Fibroblast of lung (primary cell): ENCODE results near the gene IL1RAPL2. TPM values are rescaled to one million over a fixed set of nuclear protein-coding genes. Genes with fewer than 3 reads are reported as not detected.

Source experiments
- DNase-seq, 2 donors: peaks; one replicate each; pipeline versions ENCODE4 v3.0.0 to v3.0.0-alpha.2; 2010; ENCODE audit warnings: low read depth in 2 of 2
- H2AFZ ChIP-seq: 2 replicates; pipeline ENCODE4 v1.5.1; 2012; ENCODE audit warnings: low read length, control low read depth, inconsistent platforms
- H3K27ac ChIP-seq: 2 replicates; pipeline ENCODE4 v1.5.1; 2011; ENCODE audit warnings: low read length, control low read depth; ENCODE audit not compliant: insufficient read depth
- H3K27me3 ChIP-seq: 2 replicates; pipeline ENCODE4 v1.5.1; 2011; ENCODE audit warnings: mild to moderate bottlenecking, low read length; ENCODE audit not compliant: control insufficient read depth, insufficient read depth
- H3K36me3 ChIP-seq: 2 replicates; pipeline ENCODE4 v1.5.1; 2011; ENCODE audit warnings: low read length; ENCODE audit not compliant: control insufficient read depth, insufficient read depth
- H3K4me1 ChIP-seq: 2 replicates; pipeline ENCODE4 v1.5.1; 2011; ENCODE audit warnings: low read length; ENCODE audit not compliant: control insufficient read depth, insufficient read depth; ENCODE audit errors: extremely low read depth
- H3K4me2 ChIP-seq: 2 replicates; pipeline ENCODE4 v1.5.1; 2011; ENCODE audit warnings: low read length, control low read depth; ENCODE audit not compliant: insufficient read depth; ENCODE audit errors: extremely low read depth
- H3K4me3 ChIP-seq, 4 experiments: fragments of 200-600 bp in 1 of 4; sonication (generic) in 1 of 4; replicated peaks in 1 of 4; 2 replicates each; pipeline ENCODE4 v1.5.1; 2011 to 2016; ENCODE audit warnings: low read length in 4 of 4, low read depth in 3 of 4, mild to moderate bottlenecking in 3 of 4, control low read depth in 2 of 4, inconsistent platforms in 1 of 4, mixed read lengths in 1 of 4; ENCODE audit not compliant: insufficient read depth in 1 of 4; ENCODE audit errors: control extremely low read depth in 1 of 4
- H3K79me2 ChIP-seq: 2 replicates; pipeline ENCODE4 v1.5.1; 2012; ENCODE audit warnings: mild to moderate bottlenecking, low read length, inconsistent platforms; ENCODE audit not compliant: control insufficient read depth, insufficient read depth
- H3K9ac ChIP-seq: 2 replicates; pipeline ENCODE4 v1.5.1; 2011; ENCODE audit warnings: mild to moderate bottlenecking, low read length, control low read depth; ENCODE audit not compliant: insufficient read depth
- H3K9me3 ChIP-seq: 2 replicates; pipeline ENCODE4 v1.5.1; 2012; ENCODE audit warnings: low read depth, low read length; ENCODE audit not compliant: control insufficient read depth, insufficient read depth
- H4K20me1 ChIP-seq: 2 replicates; pipeline ENCODE4 v1.5.1; 2011; ENCODE audit warnings: low read length; ENCODE audit not compliant: control insufficient read depth, insufficient read depth; ENCODE audit errors: extremely low read depth
- EZH2 ChIP-seq: IDR thresholded peaks from 2 replicates; pipeline ENCODE4 v1.5.1; 2012; ENCODE audit warnings: low read length, control low read depth, mild to moderate bottlenecking; ENCODE audit errors: missing control alignments
- polyA plus RNA-seq, 2 donors: library from polyadenylated mRNA; depleted of rRNA in 1 of 2; stranded (reverse) in 1 of 2; unstranded in 1 of 2; fragments of >200 nt; gene quantifications; 2 replicates each; pipeline ENCODE4 v1.2.1, GENCODE V29; 2011 to 2012; ENCODE audit warnings: missing spikeins in 1 of 2
- total RNA-seq: library from RNA; depleted of rRNA; stranded (reverse); fragments of >200 nt; gene quantifications from 2 replicates; pipeline ENCODE4 v1.2.1, GENCODE V29; 2014
- TF ChIP-seq, protein P1 (sequence below), 2 donors: IDR thresholded peaks in 1 of 2; conservative IDR thresholded peaks in 1 of 2; 1 replicate in 1 of 2; 2 replicates in 1 of 2; pipeline ENCODE4 v1.5.1; 2011 to 2012; ENCODE audit warnings: low read length in 2 of 2, control low read depth in 1 of 2, inconsistent platforms in 1 of 2, low read depth in 1 of 2, mild to moderate bottlenecking in 1 of 2

Gene IL1RAPL2
- total and polyA plus RNA-seq, 2 donors (not counting 1 experiment from before 2014, with no cell fraction given): 0.22 TPM; not detected in 1

GRCh38 chrX:105052926-105053325 lies 486.9 kb downstream of the IL1RAPL2 start:
- H3K9ac ChIP-seq: no peak overlapping the region
- TF ChIP-seq, protein P1, sequence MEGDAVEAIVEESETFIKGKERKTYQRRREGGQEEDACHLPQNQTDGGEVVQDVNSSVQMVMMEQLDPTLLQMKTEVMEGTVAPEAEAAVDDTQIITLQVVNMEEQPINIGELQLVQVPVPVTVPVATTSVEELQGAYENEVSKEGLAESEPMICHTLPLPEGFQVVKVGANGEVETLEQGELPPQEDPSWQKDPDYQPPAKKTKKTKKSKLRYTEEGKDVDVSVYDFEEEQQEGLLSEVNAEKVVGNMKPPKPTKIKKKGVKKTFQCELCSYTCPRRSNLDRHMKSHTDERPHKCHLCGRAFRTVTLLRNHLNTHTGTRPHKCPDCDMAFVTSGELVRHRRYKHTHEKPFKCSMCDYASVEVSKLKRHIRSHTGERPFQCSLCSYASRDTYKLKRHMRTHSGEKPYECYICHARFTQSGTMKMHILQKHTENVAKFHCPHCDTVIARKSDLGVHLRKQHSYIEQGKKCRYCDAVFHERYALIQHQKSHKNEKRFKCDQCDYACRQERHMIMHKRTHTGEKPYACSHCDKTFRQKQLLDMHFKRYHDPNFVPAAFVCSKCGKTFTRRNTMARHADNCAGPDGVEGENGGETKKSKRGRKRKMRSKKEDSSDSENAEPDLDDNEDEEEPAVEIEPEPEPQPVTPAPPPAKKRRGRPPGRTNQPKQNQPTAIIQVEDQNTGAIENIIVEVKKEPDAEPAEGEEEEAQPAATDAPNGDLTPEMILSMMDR (conservative IDR thresholded peaks at IDR 0.05 in 1 of 2, IDR thresholded peaks at IDR 0.05 in 1 of 2; ENCODE audit: low read depth in 1 of 2, low read length in 2 of 2): no peak
- TF ChIP-seq EZH2: no peak

GRCh38 chrX:105063743-105064142 lies 497.7 kb downstream of the IL1RAPL2 start:
- TF ChIP-seq, protein P1 (conservative IDR thresholded peaks at IDR 0.05 in 1 of 2, IDR thresholded peaks at IDR 0.05 in 1 of 2; ENCODE audit: low read depth in 1 of 2, low read length in 2 of 2): no peak
- Histone ChIP-seq H3K79me2 (no peaks in the 10 kb centered on the region), H3K27me3 (no peaks in the 10 kb centered on the region), H3K4me2 (no peak overlapping the region), H4K20me1 (no peaks in the 10 kb centered on the region), H3K9me3 (no peaks in the 10 kb centered on the region), H3K4me1 (no peaks in the 10 kb centered on the region), H3K27ac (no peak overlapping the region), H3K4me3 (no peak overlapping the region), H3K9ac (no peak overlapping the region), H3K36me3 (no peaks in the 10 kb centered on the region), H2AFZ (no peak overlapping the region)
- no peak for DNase-seq

More at GRCh38 chrX:105052926-105053325, 486.9 kb downstream of the IL1RAPL2 start:
- no peak for DNase-seq
- Histone ChIP-seq H3K4me3 (no peak overlapping the region), H3K27ac (no peak overlapping the region), H3K4me2 (no peak overlapping the region), H2AFZ (no peak overlapping the region), H3K36me3 (no peaks in the 10 kb centered on the region), H3K27me3 (no peaks in the 10 kb centered on the region), H3K4me1 (no peaks in the 10 kb centered on the region), H4K20me1 (no peaks in the 10 kb centered on the region), H3K79me2 (no peaks in the 10 kb centered on the region), H3K9me3 (no peaks in the 10 kb centered on the region)

GRCh38 chrX:105098201-105098600 lies 532.2 kb downstream of the IL1RAPL2 start:
- DNase-seq: no peak
- no peak for TF ChIP-seq EZH2
- TF ChIP-seq, protein P1 (conservative IDR thresholded peaks at IDR 0.05 in 1 of 2, IDR thresholded peaks at IDR 0.05 in 1 of 2; ENCODE audit: low read depth in 1 of 2, low read length in 2 of 2): no peak
- Histone ChIP-seq H2AFZ (no peak overlapping the region), H3K4me2 (no peak overlapping the region), H3K36me3 (no peaks in the 10 kb centered on the region), H3K79me2 (no peaks in the 10 kb centered on the region), H3K27me3 (no peaks in the 10 kb centered on the region), H4K20me1 (no peaks in the 10 kb centered on the region), H3K4me3 (no peak overlapping the region), H3K27ac (no peak overlapping the region), H3K4me1 (no peaks in the 10 kb centered on the region), H3K9me3 (no peaks in the 10 kb centered on the region), H3K9ac (no peak overlapping the region)
